Measurements from ENCODE around the gene GARNL3. TPM values are rescaled to one million over a fixed set of nuclear protein-coding genes. Genes with fewer than 3 reads are reported as not detected.

The GARNL3 gene
- total RNA-seq, 1 experiment from 2014 or later, result 15.5 TPM

- Histone ChIP-seq H3K27ac (ENCODE audit: low read length) (no peak overlapping the region), H3K4me1 (ENCODE audit: insufficient read depth, low read length) (peaks cover 9% of the 10 kb centered on the region; the same call in 1 of the 2 replicates), H4K20me1 (ENCODE audit: low read length) (no peaks in the 10 kb centered on the region), H3K27me3 (ENCODE audit: low read length) (no peaks in the 10 kb centered on the region), H3K4me2 (ENCODE audit: low read length) (no peak overlapping the region), H3K36me3 (ENCODE audit: low read depth, low read length) (no peaks in the 10 kb centered on the region), H3K9me2 (replicated peaks; ENCODE audit: low read length) (no peaks in the 10 kb centered on the region), H3K4me3 (ENCODE audit: low read length) (no peak overlapping the region), H3K9me3 (ENCODE audit: low read length) (no peaks in the 10 kb centered on the region), H2AFZ (ENCODE audit: low read length) (no peak overlapping the region), H3F3A (ENCODE audit: low read length, unreplicated experiment) (no peaks in the 10 kb centered on the region), H3K9ac (ENCODE audit: low read length) (no peak overlapping the region), H3K79me2 (ENCODE audit: low read length) (no peaks in the 10 kb centered on the region)
- no TSS peak for BruUV-seq (replicated peaks)
- CTCF ChIA-PET, result no interaction called here
- no peak for DNase-seq
- TF ChIP-seq EZH2phosphoT487 (IDR thresholded peaks at IDR 0.05; ENCODE audit: borderline replicate concordance, low read length) (no peak), EZH2 (IDR thresholded peaks at IDR 0.05; ENCODE audit: low read length, unreplicated experiment) (no peak), CTCF (conservative IDR thresholded peaks at IDR 0.05; ENCODE audit: low read depth, low read length) (no peak)
- POLR2A ChIA-PET (ENCODE audit: unreplicated experiment), result no interaction called here
- intact Hi-C loops (cut with micrococcal nuclease), result no loop called here
- ATAC-seq, result no peak
These were observed 36.4 kb downstream of the GARNL3 start for GRCh38 chr9:127300886-127301447.

DNA sequence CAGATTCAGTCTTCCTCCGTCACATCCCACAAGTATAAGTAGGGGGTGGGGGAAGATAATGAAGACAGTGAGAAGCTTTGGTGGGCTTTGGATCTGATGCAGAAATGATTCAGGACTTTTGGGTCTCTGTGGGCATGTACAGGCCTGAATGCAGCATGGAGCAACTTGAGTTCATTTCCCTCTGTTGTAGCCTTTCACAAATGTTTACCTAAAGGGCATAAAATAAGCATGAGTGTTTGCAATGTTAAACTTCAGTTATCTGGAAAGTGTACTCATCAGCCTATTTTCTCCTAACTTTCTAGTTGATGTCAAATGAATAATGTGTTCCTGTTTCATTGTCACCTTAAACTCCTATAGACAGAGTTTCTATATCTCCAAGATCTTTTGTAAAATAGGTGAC is 39.3 kb downstream of the GARNL3 start:
- no peak overlapping the region for H2AFZ ChIP-seq (ENCODE audit: low read length)
- H3K4me1 ChIP-seq (ENCODE audit: insufficient read depth, low read length), result peaks cover 18% of the 10 kb centered on the region
- ChIA-PET POLR2A (ENCODE audit: unreplicated experiment) (no interaction called here), CTCF (no interaction called here)
- H3F3A ChIP-seq (ENCODE audit: low read length, unreplicated experiment), result no peaks in the 10 kb centered on the region
- no peak overlapping the region for H3K9ac ChIP-seq (ENCODE audit: low read length)
- no peaks in the 10 kb centered on the region for H3K9me2 ChIP-seq (replicated peaks; ENCODE audit: low read length)
- ATAC-seq, result no peak
- no TSS peak for BruUV-seq (replicated peaks)
- H3K9me3 ChIP-seq (ENCODE audit: low read length), result no peaks in the 10 kb centered on the region
- intact Hi-C loops (cut with micrococcal nuclease), result no loop called here
- no peak for TF ChIP-seq CTCF (conservative IDR thresholded peaks at IDR 0.05; ENCODE audit: low read depth, low read length)
- no peak for TF ChIP-seq EZH2phosphoT487 (IDR thresholded peaks at IDR 0.05; ENCODE audit: borderline replicate concordance, low read length)
- TF ChIP-seq EZH2 (IDR thresholded peaks at IDR 0.05; ENCODE audit: low read length, unreplicated experiment), result no peak
- no peaks in the 10 kb centered on the region for H3K79me2 ChIP-seq (ENCODE audit: low read length)
- H4K20me1 ChIP-seq (ENCODE audit: low read length), result no peaks in the 10 kb centered on the region
- H3K27ac ChIP-seq (ENCODE audit: low read length), result no peak overlapping the region
- no peaks in the 10 kb centered on the region for H3K27me3 ChIP-seq (ENCODE audit: low read length)
- H3K36me3 ChIP-seq (ENCODE audit: low read depth, low read length), result no peaks in the 10 kb centered on the region
- DNase-seq, result no peak
- no peak overlapping the region for H3K4me2 ChIP-seq (ENCODE audit: low read length)
- no peak overlapping the region for H3K4me3 ChIP-seq (ENCODE audit: low read length)

DNA sequence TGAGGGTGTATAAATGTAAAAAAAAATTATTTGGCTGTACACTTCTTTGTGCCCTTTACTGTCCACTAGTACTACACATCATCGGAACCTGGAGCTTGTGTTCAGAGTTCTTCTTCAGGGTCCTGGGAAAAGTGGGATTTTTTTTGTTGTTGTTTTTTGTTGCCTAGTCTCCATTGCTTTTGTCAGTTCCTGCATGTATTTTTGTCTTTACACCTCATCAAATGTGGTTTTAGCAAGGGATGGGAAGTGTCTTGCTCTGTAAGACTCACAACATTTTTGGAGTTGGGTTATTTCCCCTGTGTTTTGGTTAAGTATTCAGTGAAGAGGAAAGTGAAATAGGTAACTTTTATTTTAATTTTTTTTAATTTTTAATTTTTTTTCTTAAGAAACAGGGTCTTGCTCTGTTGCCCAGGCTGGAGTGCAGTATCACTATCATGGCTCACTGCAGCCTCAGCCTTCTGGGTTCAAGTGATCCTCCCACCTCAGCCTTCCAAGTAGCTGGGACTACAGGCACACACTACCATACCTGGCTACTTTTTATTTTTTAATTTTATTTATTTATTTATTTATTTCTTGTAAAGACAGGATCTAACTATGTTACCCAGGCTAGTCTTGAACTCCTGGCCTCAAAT is 40.7 kb downstream of the GARNL3 start:
- peaks cover 21% of the 10 kb centered on the region for H3K4me1 ChIP-seq (ENCODE audit: insufficient read depth, low read length)
- no peak for DNase-seq
- TF ChIP-seq EZH2phosphoT487 (IDR thresholded peaks at IDR 0.05; ENCODE audit: borderline replicate concordance, low read length), result no peak
- TF ChIP-seq CTCF (conservative IDR thresholded peaks at IDR 0.05; ENCODE audit: low read depth, low read length), result no peak
- no peak for TF ChIP-seq EZH2 (IDR thresholded peaks at IDR 0.05; ENCODE audit: low read length, unreplicated experiment)
- H3K9me2 ChIP-seq (replicated peaks; ENCODE audit: low read length), result no peaks in the 10 kb centered on the region
- ChIA-PET CTCF (no interaction called here), POLR2A (ENCODE audit: unreplicated experiment) (no interaction called here)
- no peak overlapping the region for H3K4me3 ChIP-seq (ENCODE audit: low read length)
- H3K27me3 ChIP-seq (ENCODE audit: low read length), result no peaks in the 10 kb centered on the region
- BruUV-seq (replicated peaks), result no TSS peak
- H3K4me2 ChIP-seq (ENCODE audit: low read length), result no peak overlapping the region
- no peaks in the 10 kb centered on the region for H4K20me1 ChIP-seq (ENCODE audit: low read length)
- no peak overlapping the region for H2AFZ ChIP-seq (ENCODE audit: low read length)
- H3K9me3 ChIP-seq (ENCODE audit: low read length), result no peaks in the 10 kb centered on the region
- no peaks in the 10 kb centered on the region for H3K36me3 ChIP-seq (ENCODE audit: low read depth, low read length)
- no peak overlapping the region for H3K9ac ChIP-seq (ENCODE audit: low read length)
- H3F3A ChIP-seq (ENCODE audit: low read length, unreplicated experiment), result no peaks in the 10 kb centered on the region
- H3K27ac ChIP-seq (ENCODE audit: low read length), result no peak overlapping the region
- H3K79me2 ChIP-seq (ENCODE audit: low read length), result no peaks in the 10 kb centered on the region
- ATAC-seq, result no peak
- intact Hi-C loops (cut with micrococcal nuclease), result no loop called here

Measured in PC-3 (cell line).